Ishikawa (cell line): Measurements from ENCODE around the gene SPRY4.

Experiments used
- CEBPB ChIP-seq: IDR thresholded peaks from 2 replicates; pipeline ENCODE4 v1.6.1; 2012
- CREB1 ChIP-seq: IDR thresholded peaks from 2 replicates; pipeline ENCODE4 v1.6.1; 2012; ENCODE audit warnings: low read depth
- EP300 ChIP-seq: IDR thresholded peaks from 2 replicates; pipeline ENCODE4 v1.6.1; 2012; ENCODE audit warnings: borderline replicate concordance
- FOXM1 ChIP-seq: IDR thresholded peaks from 2 replicates; pipeline ENCODE4 v1.6.1; 2012; ENCODE audit warnings: low read depth, borderline replicate concordance
- MAX ChIP-seq: IDR thresholded peaks from 2 replicates; pipeline ENCODE4 v1.6.1; 2012
- RAD21 ChIP-seq: IDR thresholded peaks from 2 replicates; pipeline ENCODE4 v1.6.1; 2012; ENCODE audit warnings: low read depth
- TCF12 ChIP-seq: IDR thresholded peaks from 2 replicates; pipeline ENCODE4 v1.6.1; 2012; ENCODE audit warnings: low read depth
- TEAD4 ChIP-seq: IDR thresholded peaks from 2 replicates; pipeline ENCODE4 v1.6.1; 2012
- USF1 ChIP-seq: IDR thresholded peaks from 2 replicates; pipeline ENCODE4 v1.6.1; 2012
- YY1 ChIP-seq: IDR thresholded peaks from 2 replicates; pipeline ENCODE4 v1.6.1; 2012; ENCODE audit warnings: low read depth

- no peak for TF ChIP-seq CEBPB
- TF ChIP-seq TEAD4 = no peak
- TF ChIP-seq MAX = no peak
- TF ChIP-seq TCF12 = no peak
- no peak for TF ChIP-seq YY1
- no peak for TF ChIP-seq FOXM1
- no peak for TF ChIP-seq RAD21
- no peak for TF ChIP-seq EP300
- no peak for TF ChIP-seq USF1
- no peak for TF ChIP-seq CREB1
Measured at GRCh38 chr5:142339781-142340180, 15.0 kb upstream of the SPRY4 start.
